GM23338 (cell line): ENCODE results near the gene ANGPTL7.

ENCODE experiments used
- CREB1 ChIP-seq: fragments of 250-450 bp; sonication (Bioruptor Pico); IDR thresholded peaks from 2 replicates; pipeline ENCODE4 v1.5.0; 2020; ENCODE audit warnings: low read depth, mild to moderate bottlenecking, moderate library complexity
- POLR2AphosphoS5 ChIP-seq: IDR thresholded peaks from 2 replicates; pipeline ENCODE4 v1.6.1; 2016; ENCODE audit warnings: antibody characterized with exemption, low read depth
- REST ChIP-seq: IDR thresholded peaks from one replicate; pipeline ENCODE4 v1.6.1; 2018; ENCODE audit warnings: antibody characterized with exemption; ENCODE audit not compliant: unreplicated experiment
- TF ChIP-seq, protein P1 (sequence below), 2 experiments: fragments of 200-600 bp in 1 of 2; sonication (generic) in 1 of 2; conservative IDR thresholded peaks; 2 replicates each; pipeline versions ENCODE4 v1.5.1 to v1.6.1; 2016 to 2017; ENCODE audit warnings: antibody characterized with exemption in 2 of 2, low read depth in 2 of 2, mild to moderate bottlenecking in 2 of 2, moderate library complexity in 1 of 2

GRCh38 chr1:11198257-11198656 lies 9.1 kb downstream of the ANGPTL7 start:
- TF ChIP-seq CREB1 (CRISPR knock-in tag) (no peak), POLR2AphosphoS5 (no peak), REST (no peak)
- TF ChIP-seq, protein P1, sequence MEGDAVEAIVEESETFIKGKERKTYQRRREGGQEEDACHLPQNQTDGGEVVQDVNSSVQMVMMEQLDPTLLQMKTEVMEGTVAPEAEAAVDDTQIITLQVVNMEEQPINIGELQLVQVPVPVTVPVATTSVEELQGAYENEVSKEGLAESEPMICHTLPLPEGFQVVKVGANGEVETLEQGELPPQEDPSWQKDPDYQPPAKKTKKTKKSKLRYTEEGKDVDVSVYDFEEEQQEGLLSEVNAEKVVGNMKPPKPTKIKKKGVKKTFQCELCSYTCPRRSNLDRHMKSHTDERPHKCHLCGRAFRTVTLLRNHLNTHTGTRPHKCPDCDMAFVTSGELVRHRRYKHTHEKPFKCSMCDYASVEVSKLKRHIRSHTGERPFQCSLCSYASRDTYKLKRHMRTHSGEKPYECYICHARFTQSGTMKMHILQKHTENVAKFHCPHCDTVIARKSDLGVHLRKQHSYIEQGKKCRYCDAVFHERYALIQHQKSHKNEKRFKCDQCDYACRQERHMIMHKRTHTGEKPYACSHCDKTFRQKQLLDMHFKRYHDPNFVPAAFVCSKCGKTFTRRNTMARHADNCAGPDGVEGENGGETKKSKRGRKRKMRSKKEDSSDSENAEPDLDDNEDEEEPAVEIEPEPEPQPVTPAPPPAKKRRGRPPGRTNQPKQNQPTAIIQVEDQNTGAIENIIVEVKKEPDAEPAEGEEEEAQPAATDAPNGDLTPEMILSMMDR (conservative IDR thresholded peaks at IDR 0.05; ENCODE audit: low read depth in 2 of 2) = no peak
